NCI-H510A (cell line): Measurements from ENCODE around the gene CDH12.
A peak's percentile ranks its signal among the peaks of the same experiment; 100 is the strongest.
"Not testable (repeated sequence)": the region's sequence is repeated elsewhere in the genome, so short reads cannot be mapped to it uniquely, and the experiment has no call there.

Experiments
- DNase-seq: peaks from one replicate; lab custom pipeline; 2025; lab: John Stamatoyannopoulos, UW

The CDH12 gene

DNA sequence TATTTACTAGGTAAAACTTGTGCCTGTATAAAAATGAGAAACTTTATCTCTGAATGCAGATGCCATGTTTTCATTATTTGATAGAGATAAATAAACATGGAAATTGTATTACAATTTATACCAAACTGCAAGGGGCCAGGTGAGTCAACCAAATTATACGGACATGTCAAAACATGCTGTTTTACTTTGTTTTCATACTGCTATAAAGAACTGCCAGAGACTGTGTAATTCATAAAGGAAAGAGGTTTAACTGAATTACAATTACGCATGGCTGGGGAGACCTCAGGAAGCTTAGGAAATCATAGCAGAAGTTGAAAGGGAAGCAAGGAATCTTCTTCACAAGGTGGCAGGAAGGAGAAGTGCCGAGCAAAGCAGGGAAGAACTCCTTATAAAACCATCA is 840.3 kb downstream of the CDH12 start:
- DNase-seq, result not testable (repeated sequence)

DNA sequence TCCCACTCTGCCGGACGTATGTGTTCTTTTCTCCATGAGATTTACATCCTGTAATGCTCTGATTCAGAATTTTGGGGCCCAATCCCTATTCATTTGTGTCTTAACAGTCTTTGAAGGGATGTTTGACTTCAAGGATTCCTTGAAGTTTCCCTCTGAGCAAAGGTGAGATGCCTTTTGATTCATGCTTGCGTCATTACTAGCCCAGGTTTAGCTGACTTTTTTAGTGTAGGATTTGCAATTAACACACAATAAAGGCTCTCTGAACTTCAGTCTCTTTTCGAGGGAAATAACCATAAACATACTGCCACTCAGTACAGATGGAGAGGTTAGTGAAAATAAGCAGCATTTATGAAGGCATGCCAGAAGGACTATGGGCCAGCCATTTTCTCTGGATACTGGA is 842.3 kb downstream of the CDH12 start:
- not testable (repeated sequence) for DNase-seq

DNA sequence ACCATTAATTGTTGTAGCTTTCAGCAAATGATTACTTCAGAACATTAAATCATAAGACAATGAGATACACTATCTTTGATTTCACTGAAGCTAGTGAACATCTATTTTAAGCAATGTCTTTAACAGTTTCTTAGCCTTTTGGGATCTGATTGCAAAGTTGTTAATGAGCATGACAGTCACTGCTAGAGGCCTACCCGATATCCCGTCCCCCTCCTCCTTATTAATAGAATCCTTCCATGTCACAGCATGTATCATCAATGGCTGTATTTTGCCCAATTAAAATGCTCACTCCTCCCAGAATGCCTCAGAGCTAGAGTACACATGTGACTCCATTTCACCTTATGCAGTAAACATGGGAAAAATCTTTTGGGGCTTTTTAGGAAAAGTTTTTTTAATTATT is 852.0 kb downstream of the CDH12 start:
- not testable (repeated sequence) for DNase-seq

DNA sequence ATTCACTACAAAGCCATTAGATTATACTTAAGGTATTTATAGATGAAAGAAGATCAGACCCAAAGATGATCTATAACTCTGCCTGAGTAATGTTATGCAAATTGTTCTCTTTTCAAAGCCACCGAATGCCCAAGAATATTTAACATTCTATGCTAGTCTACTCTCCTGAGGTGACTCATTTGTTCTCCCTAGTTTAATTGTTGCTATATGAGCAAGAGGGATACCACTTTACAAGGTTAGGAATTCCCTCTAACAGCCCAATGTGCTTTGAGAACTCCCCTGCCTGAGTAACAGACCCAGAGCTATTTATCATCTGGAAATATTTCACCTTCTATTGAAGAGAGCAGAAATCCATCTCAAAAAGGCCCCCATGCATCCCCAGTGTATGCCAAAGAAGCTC is 867.3 kb downstream of the CDH12 start:
- not testable (repeated sequence) for DNase-seq

DNA sequence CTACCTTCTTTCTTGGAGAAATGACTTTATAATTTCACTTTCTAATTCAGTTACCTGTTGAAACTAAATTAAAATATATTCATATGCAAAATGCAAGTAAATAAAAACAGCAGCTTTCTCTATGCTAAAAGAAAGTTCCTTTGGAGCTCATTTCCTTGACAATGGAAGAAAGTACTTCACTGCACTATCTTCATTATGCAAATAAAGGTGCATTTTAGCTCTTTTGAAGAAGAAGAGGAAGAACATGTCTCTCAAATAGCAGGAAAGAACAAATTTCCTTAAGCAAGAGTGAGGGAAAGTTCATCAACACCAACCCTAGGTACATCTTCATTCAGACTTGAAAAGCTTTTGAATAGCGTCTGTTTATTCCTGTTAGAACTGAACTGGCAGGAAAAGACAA is 901.6 kb downstream of the CDH12 start:
- not testable (repeated sequence) for DNase-seq

DNA sequence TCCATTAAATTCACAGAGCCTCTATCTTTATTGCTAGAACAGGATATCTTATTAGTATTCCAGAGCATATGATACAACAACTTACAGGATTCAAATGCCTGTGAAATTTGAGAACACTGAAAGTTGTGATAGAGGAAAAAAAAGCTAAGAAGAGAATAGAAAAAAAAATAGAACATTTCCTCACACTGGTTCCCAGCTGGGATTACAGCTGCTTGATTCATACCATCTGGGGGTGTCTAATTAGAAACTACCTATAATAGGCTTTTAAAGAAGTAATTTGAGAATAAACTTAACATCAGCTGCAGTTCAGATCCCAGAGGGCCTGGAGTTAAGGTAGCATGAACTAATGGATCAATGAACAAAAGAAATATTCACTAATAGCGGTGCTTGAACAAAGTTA is 922.0 kb downstream of the CDH12 start:
- no peak for DNase-seq

DNA sequence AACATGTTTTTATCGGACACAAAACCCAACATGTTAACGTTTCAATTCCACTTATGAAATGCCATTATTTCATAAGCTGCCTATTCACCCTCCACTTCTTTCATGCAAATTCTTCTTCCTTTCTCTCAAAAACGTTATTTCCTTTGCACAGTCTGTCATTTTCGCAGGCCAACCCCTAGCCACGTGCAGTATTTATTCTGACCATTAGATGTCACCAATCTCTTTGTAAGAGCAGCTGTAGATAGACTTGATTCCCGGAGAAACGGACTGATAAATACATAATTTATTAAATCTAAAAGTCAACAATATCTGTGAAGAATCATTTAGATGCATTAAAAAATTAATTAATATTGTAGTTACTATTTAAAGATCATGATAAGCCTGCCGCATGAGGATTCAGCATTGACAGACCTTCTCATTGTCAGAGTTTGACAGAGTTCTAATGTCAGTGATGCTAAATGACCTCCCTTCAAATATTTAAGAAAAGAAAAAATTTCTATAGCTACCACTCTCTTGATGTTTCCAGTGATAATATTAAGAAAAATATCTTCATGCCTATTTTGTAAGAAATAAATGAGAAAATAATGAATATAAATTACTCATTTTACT is 933.6 kb downstream of the CDH12 start:
- no peak for DNase-seq

DNA sequence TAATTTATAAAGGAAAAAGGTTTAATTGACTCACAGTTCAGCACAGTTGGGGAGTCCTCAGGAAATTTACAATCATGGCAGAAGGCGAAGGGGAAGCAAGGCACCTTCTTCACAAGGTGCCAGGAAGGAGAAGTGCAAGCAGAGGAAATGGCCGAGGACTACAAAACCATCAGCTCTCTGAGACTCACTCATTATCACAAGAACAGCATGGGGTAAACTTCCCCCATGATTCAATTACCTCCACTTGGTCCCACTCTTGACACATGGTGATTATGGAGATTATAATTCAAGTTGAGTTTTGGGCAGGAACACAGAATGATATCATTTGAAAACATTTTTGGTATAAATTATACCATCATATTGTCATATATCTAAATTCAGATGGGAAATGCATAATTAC is 934.7 kb downstream of the CDH12 start:
- DNase-seq, result no peak

DNA sequence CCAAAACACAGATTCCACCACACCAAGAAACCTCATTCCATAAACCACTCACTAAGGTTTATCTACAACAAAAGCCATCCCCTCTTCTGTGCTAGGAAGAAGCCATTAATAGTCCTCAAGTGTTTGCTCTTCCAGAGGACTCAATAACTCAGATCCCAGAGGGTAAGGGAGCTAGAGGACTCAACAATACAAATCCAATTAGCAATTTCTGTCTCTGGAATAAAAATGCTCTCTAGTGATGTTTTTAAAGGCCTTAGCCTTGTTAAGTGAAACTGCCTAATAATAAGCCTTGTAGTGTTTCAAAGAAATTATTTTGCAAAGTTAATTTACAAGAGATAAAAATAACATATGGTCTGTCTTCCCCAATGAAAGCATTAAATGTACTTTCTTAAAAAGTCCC is 942.4 kb downstream of the CDH12 start:
- peak; percentile 15 for DNase-seq

DNA sequence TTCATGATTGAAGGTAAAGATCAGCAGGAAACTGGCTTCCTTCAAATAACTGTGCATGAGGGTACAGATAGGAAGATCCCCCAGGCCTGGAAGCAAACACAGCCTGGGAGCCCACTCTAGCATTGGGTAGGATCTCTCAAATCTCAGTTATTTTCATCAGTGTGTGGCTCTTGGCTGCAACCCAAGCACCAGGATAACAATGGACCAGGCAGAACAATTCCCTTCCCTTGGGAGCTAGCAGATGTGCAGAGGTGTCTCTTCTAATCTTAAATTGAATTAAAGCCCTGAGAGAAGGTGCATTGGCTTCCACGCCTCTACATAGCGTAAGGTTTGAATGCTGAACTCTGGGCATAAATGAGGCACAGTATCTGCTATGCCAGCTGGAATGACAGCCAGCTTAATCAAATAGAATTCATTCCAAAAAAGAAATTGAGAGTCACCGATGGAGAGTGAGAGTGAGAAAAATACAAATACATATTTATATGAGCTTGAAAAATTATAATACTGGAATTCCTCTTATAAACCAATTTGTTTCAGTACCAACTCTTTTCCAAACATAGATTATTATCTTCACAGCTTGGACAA is 957.3 kb downstream of the CDH12 start:
- DNase-seq, result no peak

DNA sequence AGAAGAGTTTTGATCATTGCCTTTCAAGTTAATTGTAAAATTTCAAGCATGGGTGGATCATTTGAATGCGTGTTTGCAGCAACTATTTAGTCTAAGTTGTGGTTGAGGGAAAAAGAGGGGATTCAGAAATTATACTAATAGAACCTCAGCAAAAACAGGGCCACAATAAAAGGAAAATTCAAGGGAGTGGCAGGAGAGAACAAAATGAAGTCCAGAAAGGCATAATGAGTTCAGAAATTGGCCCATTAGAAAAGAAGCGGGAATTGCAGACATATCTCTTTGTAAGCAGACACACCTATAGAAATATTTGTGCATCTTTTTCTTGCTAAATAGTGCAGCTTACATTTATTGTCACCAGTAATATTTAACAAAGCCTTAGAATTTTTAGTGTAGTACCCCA is 960.0 kb downstream of the CDH12 start:
- no peak for DNase-seq

DNA sequence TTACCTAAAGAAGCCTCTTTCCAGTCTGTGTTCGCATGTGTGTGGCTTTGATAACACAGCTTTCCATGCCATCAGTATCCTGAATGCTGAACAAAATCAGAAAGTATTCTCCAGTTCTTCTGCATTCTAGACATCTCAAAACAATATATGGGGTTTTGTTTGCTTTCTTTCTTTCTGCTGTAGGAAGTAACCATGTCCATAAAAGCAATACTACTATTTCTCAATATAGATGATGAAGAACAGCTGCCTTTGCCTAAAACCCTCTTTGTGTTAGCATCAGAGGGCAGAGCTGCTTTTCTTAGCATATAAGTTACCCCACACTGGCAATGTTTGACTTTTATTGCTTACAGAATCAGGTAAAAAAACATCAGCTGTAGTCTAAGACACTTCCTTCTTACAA is 963.6 kb downstream of the CDH12 start:
- no peak for DNase-seq

DNA sequence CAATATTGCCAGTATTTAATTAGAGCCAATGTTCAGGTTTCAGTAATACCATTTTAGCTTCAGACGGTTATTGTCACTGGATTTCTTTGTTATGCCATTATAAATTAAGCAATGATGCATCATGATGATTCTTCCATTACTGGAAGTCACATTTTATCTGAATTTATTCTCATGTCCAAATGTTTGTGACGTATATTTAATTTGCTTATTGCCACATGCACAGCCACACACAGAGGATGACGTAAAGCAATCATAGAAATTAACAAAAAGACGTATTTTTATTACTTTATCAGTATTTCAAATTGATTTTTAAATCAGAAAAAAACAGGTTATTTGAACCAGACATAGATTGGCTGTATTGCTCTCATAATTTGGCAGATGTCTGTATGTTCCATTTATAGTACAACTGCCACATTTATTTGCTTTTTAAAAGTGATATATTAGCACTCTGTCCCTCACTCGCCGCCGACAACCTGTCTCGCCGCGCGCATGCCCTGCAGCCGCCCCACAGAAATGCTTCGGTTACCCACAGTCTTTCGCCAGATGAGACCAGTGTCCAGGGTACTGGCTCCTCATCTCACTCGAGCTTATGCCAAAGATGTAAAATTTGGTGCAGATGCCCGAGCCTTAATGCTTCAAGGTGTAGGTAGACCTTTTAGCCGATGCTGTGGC is 970.9 kb downstream of the CDH12 start:
- no peak for DNase-seq

DNA sequence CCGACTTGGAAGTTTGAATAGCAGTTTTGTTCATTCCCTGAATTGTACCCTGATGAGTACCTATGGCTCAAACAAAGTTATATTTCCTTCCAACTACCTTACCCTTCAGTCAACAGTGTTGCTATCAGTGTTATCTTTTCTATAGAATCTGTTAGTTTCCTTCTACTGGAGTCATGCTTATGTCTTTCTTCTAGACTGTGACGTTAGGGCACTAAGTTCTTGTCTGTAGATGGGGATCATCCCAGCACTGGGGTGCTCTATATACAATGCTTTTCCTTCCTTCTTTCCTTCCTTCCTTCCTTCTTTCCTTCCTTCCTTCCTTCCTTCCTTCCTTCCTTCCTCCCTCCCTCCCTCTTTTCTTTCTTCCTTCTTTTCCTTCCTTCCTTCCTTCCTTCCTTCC is 973.0 kb downstream of the CDH12 start:
- DNase-seq, result no peak

DNA sequence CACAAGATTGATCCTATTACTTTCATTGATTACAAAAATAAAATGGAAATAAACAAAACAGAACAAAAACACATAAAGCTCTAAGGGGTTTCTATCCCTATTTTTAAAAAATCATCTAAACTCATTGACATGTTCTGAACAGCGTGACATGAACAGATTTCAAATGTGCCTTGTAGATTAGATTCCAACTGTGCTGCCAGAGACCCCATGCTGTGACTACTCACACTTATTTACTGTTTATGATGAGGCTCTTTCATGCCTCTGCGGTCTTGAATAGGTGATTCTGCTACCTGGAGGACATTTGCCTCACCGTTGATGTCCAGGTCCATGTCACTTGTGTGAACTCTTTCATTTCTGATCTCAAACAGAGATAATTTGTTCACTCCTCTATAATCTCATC is 990.2 kb downstream of the CDH12 start:
- peak; percentile 18 for DNase-seq

DNA sequence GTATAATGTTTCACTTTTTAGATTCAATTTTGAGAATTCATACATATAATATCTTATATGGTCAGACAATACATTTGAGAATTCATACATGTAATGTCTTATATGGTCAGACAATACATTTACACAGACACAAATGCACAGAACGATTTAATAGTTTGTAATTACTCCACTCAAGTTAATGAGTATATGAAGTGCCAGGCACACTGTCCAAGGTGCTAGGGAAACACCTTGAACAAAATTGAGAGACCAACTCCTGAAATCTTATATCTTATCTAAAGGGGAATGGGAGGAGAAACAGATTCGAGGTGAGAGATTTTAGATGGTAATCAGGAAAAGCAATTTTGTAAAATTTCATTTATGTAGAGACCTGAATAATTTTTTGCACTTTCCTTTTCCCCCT is 994.7 kb downstream of the CDH12 start:
- DNase-seq, result no peak

DNA sequence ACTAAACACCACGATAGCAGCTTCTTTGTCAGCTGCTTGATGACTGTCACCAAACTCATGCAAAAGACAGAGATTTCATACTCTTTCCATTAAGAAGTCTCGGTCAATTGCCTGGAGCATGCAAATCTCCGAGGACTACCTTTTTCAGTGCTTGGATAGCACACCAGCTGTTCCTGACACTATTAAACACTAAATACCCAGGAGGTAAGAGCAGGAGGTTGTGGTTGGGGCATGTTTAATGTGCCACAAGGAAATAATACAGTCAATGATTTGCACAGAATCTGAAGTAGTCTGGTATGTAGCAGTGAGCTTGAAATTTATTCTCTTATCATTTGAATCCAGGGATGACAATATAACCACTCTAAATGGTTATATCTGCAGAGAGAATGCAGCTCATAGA is 996.2 kb downstream of the CDH12 start:
- no peak for DNase-seq

DNA sequence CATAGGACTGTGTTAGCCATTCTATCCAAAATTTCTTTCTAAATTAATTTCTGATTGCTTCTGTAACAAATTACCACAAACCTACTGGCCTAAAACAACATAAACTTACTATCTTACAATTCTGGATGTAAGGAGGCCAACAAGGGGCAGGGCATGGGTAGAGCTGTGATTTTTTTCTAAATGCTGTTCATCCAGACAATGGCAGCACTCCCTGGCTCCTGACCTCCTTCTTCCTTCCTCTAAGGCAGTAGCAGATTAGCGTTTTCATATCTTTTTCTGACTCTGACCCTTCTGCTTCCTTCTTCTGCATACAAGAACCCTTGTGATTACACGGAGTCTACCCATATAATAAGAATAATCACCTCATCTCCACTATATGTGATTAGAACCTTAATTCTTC is 1005.8 kb downstream of the CDH12 start:
- DNase-seq, result no peak

DNA sequence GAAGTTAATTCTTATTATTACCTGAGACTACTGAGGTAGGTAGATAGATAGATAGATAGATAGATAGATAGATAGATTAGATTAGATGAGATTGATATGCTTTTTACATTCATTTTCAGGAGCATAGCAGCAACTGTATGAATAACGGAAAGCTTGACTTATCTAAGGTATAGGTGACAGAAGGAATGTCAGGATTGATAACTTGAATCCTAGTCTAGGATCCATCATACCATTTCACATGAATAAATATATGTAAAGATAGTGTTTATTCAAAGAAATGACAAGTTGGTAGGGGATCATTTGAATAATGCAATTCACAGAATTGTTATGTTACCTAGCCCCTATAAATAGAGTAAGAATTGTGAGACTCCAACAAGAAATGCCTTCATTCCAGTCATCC is 1008.2 kb downstream of the CDH12 start:
- no peak for DNase-seq

DNA sequence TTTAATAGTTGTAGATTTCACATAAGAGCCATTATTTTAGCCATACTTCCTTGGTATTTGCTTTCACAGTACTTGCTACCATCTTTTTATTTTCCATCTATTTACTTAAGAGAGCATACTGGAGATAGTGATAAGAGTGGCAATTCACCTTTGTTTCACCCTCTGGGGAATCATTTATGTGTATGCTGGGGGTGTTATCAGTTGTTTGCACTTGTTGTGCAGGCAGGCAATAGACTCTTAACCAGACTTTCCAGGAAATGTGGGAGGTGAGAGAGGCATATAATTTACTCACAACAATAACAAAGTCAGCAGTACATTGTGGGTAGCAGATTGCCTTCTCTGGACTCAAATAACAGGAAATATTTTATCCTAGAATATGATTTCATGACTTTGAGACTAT is 1018.3 kb downstream of the CDH12 start:
- DNase-seq, result no peak

DNA sequence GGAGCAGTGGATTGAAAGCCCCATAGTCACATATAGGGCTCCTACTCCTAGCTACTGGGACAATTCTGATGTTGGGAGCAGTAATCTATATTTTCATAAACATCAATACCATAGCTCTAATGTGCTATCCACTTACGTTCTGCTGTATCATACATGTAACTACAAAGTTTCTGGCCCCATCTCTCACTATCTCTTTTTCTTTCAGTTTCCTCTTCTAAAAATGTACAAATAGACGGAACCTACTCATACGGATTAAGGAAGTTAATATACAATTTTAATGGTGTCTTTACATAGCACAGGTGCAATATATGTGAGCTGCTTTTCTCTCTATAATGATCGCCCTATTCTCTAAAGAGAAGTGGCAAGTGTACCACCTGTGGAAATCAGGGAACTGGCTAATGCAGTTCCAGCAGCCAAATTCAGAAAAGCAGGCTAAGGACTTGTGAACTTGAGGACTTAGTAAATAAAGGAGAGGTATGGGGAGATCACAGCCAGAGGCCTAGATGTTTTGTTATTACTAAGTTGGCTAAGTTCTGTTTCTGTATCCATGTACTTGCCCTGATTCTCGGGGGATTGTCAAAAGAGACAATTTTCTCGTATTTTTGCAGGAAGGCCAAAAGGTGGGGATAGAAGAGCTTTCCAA is 1021.9 kb downstream of the CDH12 start:
- no peak for DNase-seq

DNA sequence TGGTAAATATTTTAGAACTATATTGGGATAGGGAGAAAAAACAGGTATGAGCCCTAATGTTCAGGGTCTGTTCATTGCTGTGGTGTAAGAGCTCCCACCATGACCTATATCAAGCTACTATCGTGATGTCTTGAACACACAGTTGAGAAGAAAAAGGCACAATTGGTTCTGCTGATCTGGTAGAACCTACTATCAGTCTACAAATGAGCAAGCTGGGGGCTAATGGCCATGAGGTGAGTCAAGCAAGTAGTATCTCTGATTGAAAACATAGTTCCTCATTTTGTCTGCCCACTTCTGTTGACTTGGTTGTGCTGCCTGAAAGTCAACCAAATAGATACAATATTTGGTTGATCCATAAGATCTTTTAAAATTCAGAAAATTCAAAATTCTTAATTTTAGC is 1026.3 kb downstream of the CDH12 start:
- no peak for DNase-seq

DNA sequence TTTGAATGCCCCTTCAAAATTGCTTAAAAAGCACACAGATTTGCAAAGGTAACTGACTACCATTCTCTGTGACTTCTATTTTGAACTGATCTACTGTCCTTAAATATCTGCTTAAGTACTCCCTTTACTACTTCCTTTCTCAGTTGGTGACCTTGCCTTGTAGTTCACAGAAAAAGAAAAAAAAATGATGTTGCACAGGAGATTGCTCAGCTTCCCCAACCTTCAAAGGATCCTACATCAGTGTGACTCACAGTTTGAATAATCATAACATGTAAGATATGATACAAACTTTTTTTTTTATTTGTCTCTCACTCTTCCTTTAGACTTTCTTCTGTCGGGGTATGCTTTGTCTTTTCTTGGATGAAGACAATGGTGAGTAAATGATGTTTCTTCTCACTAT is 1029.6 kb downstream of the CDH12 start:
- DNase-seq, result no peak
